ENCODE data around the gene PHACTR2.

PHACTR2 gene

GRCh38 chr6:143676437-143677045 is 1.2 kb upstream of the PHACTR2 start:
- TF ChIP-seq, protein P1, sequence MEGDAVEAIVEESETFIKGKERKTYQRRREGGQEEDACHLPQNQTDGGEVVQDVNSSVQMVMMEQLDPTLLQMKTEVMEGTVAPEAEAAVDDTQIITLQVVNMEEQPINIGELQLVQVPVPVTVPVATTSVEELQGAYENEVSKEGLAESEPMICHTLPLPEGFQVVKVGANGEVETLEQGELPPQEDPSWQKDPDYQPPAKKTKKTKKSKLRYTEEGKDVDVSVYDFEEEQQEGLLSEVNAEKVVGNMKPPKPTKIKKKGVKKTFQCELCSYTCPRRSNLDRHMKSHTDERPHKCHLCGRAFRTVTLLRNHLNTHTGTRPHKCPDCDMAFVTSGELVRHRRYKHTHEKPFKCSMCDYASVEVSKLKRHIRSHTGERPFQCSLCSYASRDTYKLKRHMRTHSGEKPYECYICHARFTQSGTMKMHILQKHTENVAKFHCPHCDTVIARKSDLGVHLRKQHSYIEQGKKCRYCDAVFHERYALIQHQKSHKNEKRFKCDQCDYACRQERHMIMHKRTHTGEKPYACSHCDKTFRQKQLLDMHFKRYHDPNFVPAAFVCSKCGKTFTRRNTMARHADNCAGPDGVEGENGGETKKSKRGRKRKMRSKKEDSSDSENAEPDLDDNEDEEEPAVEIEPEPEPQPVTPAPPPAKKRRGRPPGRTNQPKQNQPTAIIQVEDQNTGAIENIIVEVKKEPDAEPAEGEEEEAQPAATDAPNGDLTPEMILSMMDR (IDR thresholded peaks at IDR 0.05; ENCODE audit: low read depth, low read length) = no peak
- DNase-seq (ENCODE audit: low read depth in 2 of 2) = no peak

GRCh38 chr6:143677577-143677890 is 231 bp upstream of the PHACTR2 start:
- TF ChIP-seq, protein P1 (IDR thresholded peaks at IDR 0.05; ENCODE audit: low read depth, low read length) = no peak
- peak overlapping the region; percentile 66 to 69 for H3K4me3 ChIP-seq (replicated peaks in 1 of 2; ENCODE audit: low read depth in 2 of 2, low read length in 2 of 2)
- no peak for DNase-seq (ENCODE audit: low read depth in 2 of 2)

More at GRCh38 chr6:143676437-143677045, 1.2 kb upstream of the PHACTR2 start:
- no peak overlapping the region for H3K4me3 ChIP-seq (replicated peaks in 1 of 2; ENCODE audit: low read depth in 2 of 2, low read length in 2 of 2)

DNA sequence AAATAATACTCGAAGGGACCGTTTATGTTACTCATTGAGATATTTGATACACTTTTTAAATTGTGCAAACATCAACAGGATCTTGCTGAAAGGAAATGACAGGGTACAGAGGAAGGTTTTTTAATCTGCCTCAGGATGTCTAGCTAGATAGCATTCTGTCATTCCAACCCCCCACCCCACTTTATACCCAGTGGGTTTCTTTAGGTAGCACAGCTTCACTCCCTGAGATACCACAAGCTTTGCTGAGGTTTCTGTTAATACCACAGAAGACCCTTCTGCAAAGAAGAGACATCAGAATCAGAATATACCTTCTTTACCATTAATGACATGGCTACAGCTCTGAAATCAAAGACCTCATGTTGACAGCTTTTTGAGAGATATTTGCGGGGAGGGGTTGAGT is 1.3 kb downstream of the PHACTR2 start:
- TF ChIP-seq, protein P1 (IDR thresholded peaks at IDR 0.05; ENCODE audit: low read depth, low read length) = no peak
- DNase-seq (ENCODE audit: low read depth in 2 of 2) = peak in 1 of 2 donors; percentile 45
- peak overlapping the region; percentile 66 to 69 for H3K4me3 ChIP-seq (replicated peaks in 1 of 2; ENCODE audit: low read depth in 2 of 2, low read length in 2 of 2)

DNA sequence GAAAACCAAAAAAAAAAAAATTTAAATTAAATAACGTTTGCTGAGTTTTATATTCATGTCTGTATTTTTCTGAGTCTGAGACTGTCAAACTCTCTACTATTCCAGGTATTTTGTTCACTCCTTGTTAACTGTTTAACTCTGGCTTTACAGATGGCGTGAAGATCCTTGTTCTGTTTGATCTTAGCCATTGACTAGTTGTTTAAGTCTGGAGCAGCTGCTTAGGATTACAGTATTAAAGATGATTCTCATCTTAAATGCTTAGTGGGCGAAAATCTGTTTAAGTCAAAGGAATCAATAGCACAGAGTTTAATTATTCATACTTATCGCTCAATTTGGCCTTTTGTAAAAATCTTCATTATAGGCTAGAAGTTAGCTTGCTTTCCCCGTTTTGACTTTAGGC is 2.4 kb downstream of the PHACTR2 start:
- H3K4me3 ChIP-seq (replicated peaks in 1 of 2; ENCODE audit: low read depth in 2 of 2, low read length in 2 of 2) = peak overlapping the region; percentile 66 to 69
- no peak for DNase-seq (ENCODE audit: low read depth in 2 of 2)
- TF ChIP-seq, protein P1 (IDR thresholded peaks at IDR 0.05; ENCODE audit: low read depth, low read length) = no peak

DNA sequence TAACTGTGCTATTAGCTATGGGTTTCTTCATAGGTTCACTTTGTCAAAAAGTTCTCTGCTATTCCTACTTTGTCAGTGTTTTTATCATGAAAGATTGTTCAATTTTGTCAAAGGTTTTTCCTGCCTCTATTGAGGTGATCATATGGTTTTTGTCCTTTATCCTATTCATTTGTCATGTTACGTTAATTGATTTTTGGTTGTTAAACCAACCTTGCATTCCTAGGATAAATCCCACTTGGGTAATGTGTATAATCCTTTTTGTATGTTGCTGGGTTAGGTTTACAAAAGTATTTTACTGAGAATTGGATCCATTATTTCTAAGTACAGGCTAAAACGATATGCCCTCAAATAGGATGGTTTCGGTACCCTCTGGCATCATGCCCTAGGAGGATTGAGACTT is 5.0 kb downstream of the PHACTR2 start:
- no peak for DNase-seq (ENCODE audit: low read depth in 2 of 2)
- TF ChIP-seq, protein P1 (IDR thresholded peaks at IDR 0.05; ENCODE audit: low read depth, low read length) = no peak
- H3K4me3 ChIP-seq (replicated peaks in 1 of 2; ENCODE audit: low read depth in 2 of 2, low read length in 2 of 2) = no peak overlapping the region

- TF ChIP-seq, protein P1 (IDR thresholded peaks at IDR 0.05; ENCODE audit: low read depth, low read length) = no peak
- H3K4me3 ChIP-seq (replicated peaks in 1 of 2; ENCODE audit: low read depth in 2 of 2, low read length in 2 of 2) = no peak overlapping the region
- no peak for DNase-seq (ENCODE audit: low read depth in 2 of 2)
Observed at GRCh38 chr6:143684486-143684885, 6.7 kb downstream of the PHACTR2 start.

DNA sequence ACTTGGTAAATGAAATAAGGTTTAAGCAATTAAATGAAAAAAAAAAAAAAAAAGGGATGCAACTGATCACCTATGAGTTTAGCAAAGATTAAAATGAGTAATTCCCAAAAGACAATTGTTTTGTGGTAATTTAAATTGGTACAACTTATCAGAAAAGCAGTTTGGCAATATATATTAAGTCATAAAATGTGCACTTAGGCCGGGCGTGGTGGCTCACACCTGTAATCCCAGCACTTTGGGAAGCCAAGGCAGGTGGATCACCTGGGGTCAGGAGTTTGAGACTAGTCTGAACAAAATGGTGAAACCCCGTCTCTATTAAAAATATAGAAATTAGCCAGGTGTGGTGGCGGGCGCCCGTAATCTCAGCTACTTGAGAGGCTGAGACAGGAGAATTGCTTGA is 7.9 kb downstream of the PHACTR2 start:
- TF ChIP-seq, protein P1 (IDR thresholded peaks at IDR 0.05; ENCODE audit: low read depth, low read length) = no peak
- DNase-seq (ENCODE audit: low read depth in 2 of 2) = no peak
- H3K4me3 ChIP-seq (replicated peaks in 1 of 2; ENCODE audit: low read depth in 2 of 2, low read length in 2 of 2) = no peak overlapping the region
